AG09319 (cell line): ENCODE measurements around the gene RYR2.

ENCODE experiments used
- DNase-seq: peaks from one replicate; pipeline ENCODE4 v3.0.0-alpha.2; 2010; ENCODE audit warnings: low read depth; ENCODE audit errors: extremely low read depth
- TF ChIP-seq, protein P1 (sequence below): IDR thresholded peaks from 2 replicates; pipeline ENCODE4 v1.5.1; 2011; ENCODE audit warnings: low read depth, mild to moderate bottlenecking, inconsistent platforms, low read length, moderate library complexity

Gene RYR2

DNA sequence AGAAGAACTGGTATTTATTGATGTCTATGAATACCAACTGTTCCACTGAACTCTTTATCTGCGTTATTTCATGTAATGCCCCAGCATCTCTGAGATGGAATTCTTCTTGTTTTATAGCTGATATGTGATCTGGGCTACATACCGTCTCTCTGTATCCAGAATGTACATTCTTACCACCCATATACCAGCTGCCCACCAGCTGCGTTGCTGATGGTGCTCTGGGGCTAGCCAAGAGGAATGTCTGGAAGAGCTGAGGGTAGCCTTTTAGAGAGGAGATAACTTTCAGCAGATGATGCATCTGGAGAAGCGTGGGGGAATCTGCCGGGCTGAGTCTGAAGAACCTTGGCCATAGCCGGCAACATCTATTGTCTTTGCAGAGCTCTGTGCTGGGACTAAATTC, 137.5 kb downstream of the RYR2 start:
- TF ChIP-seq, protein P1, sequence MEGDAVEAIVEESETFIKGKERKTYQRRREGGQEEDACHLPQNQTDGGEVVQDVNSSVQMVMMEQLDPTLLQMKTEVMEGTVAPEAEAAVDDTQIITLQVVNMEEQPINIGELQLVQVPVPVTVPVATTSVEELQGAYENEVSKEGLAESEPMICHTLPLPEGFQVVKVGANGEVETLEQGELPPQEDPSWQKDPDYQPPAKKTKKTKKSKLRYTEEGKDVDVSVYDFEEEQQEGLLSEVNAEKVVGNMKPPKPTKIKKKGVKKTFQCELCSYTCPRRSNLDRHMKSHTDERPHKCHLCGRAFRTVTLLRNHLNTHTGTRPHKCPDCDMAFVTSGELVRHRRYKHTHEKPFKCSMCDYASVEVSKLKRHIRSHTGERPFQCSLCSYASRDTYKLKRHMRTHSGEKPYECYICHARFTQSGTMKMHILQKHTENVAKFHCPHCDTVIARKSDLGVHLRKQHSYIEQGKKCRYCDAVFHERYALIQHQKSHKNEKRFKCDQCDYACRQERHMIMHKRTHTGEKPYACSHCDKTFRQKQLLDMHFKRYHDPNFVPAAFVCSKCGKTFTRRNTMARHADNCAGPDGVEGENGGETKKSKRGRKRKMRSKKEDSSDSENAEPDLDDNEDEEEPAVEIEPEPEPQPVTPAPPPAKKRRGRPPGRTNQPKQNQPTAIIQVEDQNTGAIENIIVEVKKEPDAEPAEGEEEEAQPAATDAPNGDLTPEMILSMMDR = no peak
- DNase-seq = no peak

DNA sequence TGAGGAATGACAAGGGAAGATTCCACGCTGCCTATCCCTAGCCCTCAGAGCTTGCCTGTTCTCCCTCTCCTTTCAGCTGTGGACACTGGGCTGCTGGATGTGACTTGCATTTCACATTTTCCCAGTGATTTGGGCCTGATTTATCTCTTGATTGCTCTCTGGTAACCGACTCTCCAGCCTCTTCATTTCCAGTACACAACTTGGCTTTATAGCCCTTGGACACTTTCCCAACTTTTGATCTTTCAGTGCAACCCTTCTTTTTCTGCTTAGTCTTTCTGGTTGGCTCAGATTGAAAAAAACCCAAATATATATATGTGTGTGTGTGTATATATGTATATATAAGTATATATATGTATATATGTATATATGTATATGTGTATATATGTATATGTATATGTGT, 138.3 kb downstream of the RYR2 start:
- TF ChIP-seq, protein P1 = no peak
- DNase-seq = no peak

DNA sequence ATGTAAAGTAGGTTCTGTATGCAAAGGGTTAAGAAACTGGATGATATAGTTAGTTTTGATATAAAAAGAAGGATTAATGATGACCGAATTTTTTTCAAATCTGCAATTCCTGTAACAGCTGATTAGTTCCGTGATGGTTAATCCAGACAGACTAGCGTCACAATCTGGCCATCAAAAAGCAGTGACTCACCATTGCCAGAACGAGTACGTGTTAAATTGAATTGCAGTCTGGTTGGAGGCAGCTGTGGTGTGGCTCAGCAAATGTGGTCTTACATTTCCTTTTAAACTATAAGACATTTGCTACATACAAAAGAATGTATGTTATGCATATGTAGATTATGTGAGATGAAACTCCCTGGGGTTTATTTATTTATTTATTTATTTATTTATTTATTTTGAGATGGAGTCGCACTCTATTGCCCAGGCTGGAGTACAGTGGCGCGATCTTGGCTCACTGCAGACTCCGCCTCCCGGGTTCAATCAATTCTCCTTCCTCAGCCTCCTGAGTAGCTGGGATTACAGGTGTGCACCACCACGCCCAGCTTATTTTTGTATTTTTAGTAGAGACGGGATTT, 139.8 kb downstream of the RYR2 start:
- TF ChIP-seq, protein P1 = no peak
- no peak for DNase-seq

DNA sequence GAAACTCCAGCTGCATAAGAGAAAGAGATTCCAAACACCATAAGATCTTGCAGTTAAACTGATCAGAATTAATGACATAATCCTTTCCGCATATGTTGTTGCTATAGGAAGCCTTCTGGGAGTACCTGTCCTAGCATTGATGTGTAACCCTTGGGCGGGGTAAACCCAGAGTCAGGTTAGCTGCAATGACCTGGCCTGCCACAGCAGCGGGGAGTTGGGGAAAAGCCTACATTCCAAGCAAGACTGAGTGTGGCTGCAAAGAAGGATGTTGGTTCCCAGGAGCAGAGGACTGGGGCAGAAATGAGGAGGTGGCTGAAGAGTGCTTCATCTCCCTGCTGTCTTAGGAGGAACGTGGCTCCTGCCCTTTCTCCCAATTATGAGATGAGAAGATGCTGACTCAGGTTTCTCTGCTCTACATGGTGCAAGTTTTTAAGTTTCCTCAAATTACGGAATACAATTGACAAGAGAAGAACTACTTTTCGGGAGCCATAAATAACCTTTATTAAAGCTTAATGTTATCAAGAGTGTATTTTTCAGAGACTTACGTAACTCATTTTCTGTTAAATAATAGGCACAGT, 142.1 kb downstream of the RYR2 start:
- DNase-seq = no peak
- TF ChIP-seq, protein P1 = no peak

DNA sequence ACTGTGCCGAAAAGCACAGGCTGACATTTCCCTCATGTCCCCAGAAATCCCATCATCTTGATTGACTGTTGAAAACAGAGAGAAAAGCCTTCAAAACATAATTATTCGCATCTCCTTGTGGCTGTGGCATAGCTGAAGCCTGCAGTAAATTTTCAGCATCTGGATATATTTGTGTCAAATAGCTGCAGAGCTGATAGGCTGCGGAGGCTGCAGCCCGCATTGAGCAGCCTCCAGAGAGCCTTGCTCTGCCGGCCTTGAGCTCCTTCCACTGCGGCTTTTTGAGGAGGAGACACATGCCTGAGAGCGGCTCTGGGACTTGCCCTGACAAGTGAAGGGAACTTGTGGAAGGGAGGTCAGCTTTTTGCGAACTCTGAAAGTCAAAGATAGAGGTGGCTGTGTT, 144.7 kb downstream of the RYR2 start:
- TF ChIP-seq, protein P1 = no peak
- no peak for DNase-seq

DNA sequence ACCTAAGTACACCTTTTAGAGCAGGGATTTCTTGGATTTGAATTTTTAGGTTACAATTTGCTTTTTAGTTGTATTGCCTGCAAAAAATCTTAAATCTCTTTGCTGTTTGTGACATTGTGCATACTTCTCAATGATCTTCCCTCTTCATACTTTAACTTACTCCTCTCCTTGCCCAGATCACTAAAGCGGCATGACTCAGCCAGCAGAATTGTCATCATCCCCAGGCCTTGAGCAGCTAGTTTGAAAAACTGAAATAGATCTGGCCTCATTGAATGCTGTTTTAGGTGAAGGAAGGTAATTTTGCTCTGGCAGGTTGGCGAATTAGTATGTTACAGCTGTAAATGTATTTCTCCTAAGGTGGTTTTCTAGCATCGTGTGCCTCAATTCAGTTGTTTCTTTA, 145.9 kb downstream of the RYR2 start:
- TF ChIP-seq, protein P1 = no peak
- DNase-seq = no peak

DNA sequence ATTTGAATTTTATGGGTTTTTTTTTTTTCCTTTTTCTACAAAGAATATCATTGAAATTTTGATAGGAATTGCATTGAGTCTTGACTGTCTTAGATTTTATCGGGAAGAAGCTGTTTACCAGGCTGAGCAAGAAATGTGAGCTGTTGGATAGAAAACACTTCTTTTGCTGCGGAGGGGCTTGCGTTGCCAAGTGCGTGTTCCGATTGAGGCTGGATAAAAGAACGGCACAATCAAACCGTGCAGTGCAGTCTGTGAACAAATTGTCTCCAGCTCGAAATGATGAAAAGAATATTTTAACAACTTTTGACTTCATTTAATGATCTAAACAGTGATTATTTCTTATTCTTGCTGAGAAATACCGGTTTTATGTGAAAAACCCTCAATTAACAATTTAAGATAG, 149.4 kb downstream of the RYR2 start:
- DNase-seq = no peak
- TF ChIP-seq, protein P1 = no peak
